ENCODE results near the gene KREMEN1.

KREMEN1 gene

GRCh38 chr22:29071261-29072045 lies 1.4 kb upstream of the KREMEN1 start:
- Mint-ChIP-seq H3K27me3 (ENCODE audit: low read depth) (peaks cover 26% of the 10 kb centered on the region), H3K36me3 (ENCODE audit: low read depth) (no peaks in the 10 kb centered on the region), H3K4me3 (peak overlapping the region; percentile 80 to 86 (median 85))

GRCh38 chr22:29072193-29072978 lies 449 bp upstream of the KREMEN1 start:
- TF ChIP-seq CTCF (IDR thresholded peaks at IDR 0.05; ENCODE audit: unreplicated experiment in 3 of 3), result no peak
- Mint-ChIP-seq H3K4me1 (peaks cover 51% of the 10 kb centered on the region), H3K27me3 (ENCODE audit: low read depth) (peaks cover 26% of the 10 kb centered on the region), H3K9me3 (no peaks in the 10 kb centered on the region), H3K27ac (peak overlapping the region in 1 of 3 experiments; percentile 35), H3K4me3 (peak overlapping the region; percentile 80 to 85 (median 84)), H3K36me3 (ENCODE audit: low read depth) (no peaks in the 10 kb centered on the region)

More at GRCh38 chr22:29071261-29072045, 1.4 kb upstream of the KREMEN1 start:
- Mint-ChIP-seq H3K4me1 (peaks cover 46% of the 10 kb centered on the region), H3K9me3 (no peaks in the 10 kb centered on the region), H3K27ac (peak overlapping the region in 2 of 3 experiments; percentile 26 to 29)
- TF ChIP-seq CTCF (IDR thresholded peaks at IDR 0.05; ENCODE audit: unreplicated experiment in 3 of 3), result no peak

GRCh38 chr22:29073618-29074275 lies 912 bp downstream of the KREMEN1 start:
- no peaks in the 10 kb centered on the region for H3K9me3 Mint-ChIP-seq
- H3K27ac Mint-ChIP-seq, result peak overlapping the region in 2 of 3 experiments; percentile 73 to 85
- peak overlapping the region; percentile 85 to 88 (median 88) for H3K4me3 Mint-ChIP-seq
- peaks cover 26% of the 10 kb centered on the region for H3K27me3 Mint-ChIP-seq (ENCODE audit: low read depth)
- no peaks in the 10 kb centered on the region for H3K36me3 Mint-ChIP-seq (ENCODE audit: low read depth)
- H3K4me1 Mint-ChIP-seq, result peaks cover 63% of the 10 kb centered on the region
- no peak for TF ChIP-seq CTCF (IDR thresholded peaks at IDR 0.05; ENCODE audit: unreplicated experiment in 3 of 3)

GRCh38 chr22:29074276-29074772 lies 1.5 kb downstream of the KREMEN1 start:
- no peak for TF ChIP-seq CTCF (IDR thresholded peaks at IDR 0.05; ENCODE audit: unreplicated experiment in 3 of 3)
- no peaks in the 10 kb centered on the region for H3K9me3 Mint-ChIP-seq
- H3K4me3 Mint-ChIP-seq, result peak overlapping the region; percentile 85 to 88 (median 88)
- H3K27ac Mint-ChIP-seq, result peak overlapping the region in 2 of 3 experiments; percentile 73 to 85
- H3K4me1 Mint-ChIP-seq, result peaks cover 65% of the 10 kb centered on the region
- no peaks in the 10 kb centered on the region for H3K36me3 Mint-ChIP-seq (ENCODE audit: low read depth)
- H3K27me3 Mint-ChIP-seq (ENCODE audit: low read depth), result peaks cover 21% of the 10 kb centered on the region

- peak overlapping the region; percentile 92 to 98 (median 97) for H3K27ac Mint-ChIP-seq
- H3K9me3 Mint-ChIP-seq, result no peaks in the 10 kb centered on the region
- no peaks in the 10 kb centered on the region for H3K36me3 Mint-ChIP-seq (ENCODE audit: low read depth)
- no peak for TF ChIP-seq CTCF (IDR thresholded peaks at IDR 0.05; ENCODE audit: unreplicated experiment in 3 of 3)
- H3K4me3 Mint-ChIP-seq, result peak overlapping the region in 2 of 3 experiments; percentile 57 to 79
- H3K27me3 Mint-ChIP-seq (ENCODE audit: low read depth), result peaks cover 4% of the 10 kb centered on the region
- H3K4me1 Mint-ChIP-seq, result peaks cover 80% of the 10 kb centered on the region
Measured at GRCh38 chr22:29078036-29078868, 5.4 kb downstream of the KREMEN1 start.

Measured in nephron (organoid).